Fibroblast of mammary gland (primary cell): ENCODE data around the gene SSUH2.

Experiments used
- DNase-seq: peaks from one replicate; pipeline ENCODE4 v3.0.0-alpha.2; 2010; ENCODE audit warnings: low read depth
- H3K4me3 ChIP-seq: 2 replicates; pipeline ENCODE4 v1.5.1; 2011; ENCODE audit warnings: low read depth, mild to moderate bottlenecking, low read length, moderate library complexity; ENCODE audit not compliant: control insufficient read depth
- CTCF ChIP-seq: conservative IDR thresholded peaks from 2 replicates; pipeline ENCODE4 v1.5.1; 2011; ENCODE audit warnings: low read depth, low read length, inconsistent platforms; ENCODE audit not compliant: control insufficient read depth, insufficient read depth

The SSUH2 gene

GRCh38 chr3:8607234-8608040 lies 37.2 kb downstream of the SSUH2 start:
- H3K4me3 ChIP-seq, result no peak overlapping the region
- peak; percentile 78 for DNase-seq

GRCh38 chr3:8606701-8607231 lies 37.8 kb downstream of the SSUH2 start:
- no peak for DNase-seq
- TF ChIP-seq CTCF, result no peak

More at GRCh38 chr3:8607234-8608040, 37.2 kb downstream of the SSUH2 start:
- TF ChIP-seq CTCF, result peak; percentile 71

GRCh38 chr3:8604988-8605387 lies 39.6 kb downstream of the SSUH2 start:
- TF ChIP-seq CTCF, result no peak
- DNase-seq, result no peak
- no peak overlapping the region for H3K4me3 ChIP-seq

More at GRCh38 chr3:8606701-8607231, 37.8 kb downstream of the SSUH2 start:
- no peak overlapping the region for H3K4me3 ChIP-seq

GRCh38 chr3:8604006-8604405 lies 40.6 kb downstream of the SSUH2 start:
- TF ChIP-seq CTCF, result no peak
- H3K4me3 ChIP-seq, result no peak overlapping the region
- no peak for DNase-seq

GRCh38 chr3:8603115-8603710 lies 41.4 kb downstream of the SSUH2 start:
- DNase-seq, result no peak
- no peak overlapping the region for H3K4me3 ChIP-seq
- no peak for TF ChIP-seq CTCF

GRCh38 chr3:8600457-8600856 lies 44.1 kb downstream of the SSUH2 start:
- TF ChIP-seq CTCF, result no peak
- H3K4me3 ChIP-seq, result no peak overlapping the region
- no peak for DNase-seq
